DND-41 (cell line): ENCODE data around the gene IL1F10.

Source experiments
- EZH2 ChIP-seq: IDR thresholded peaks from 3 replicates; pipeline ENCODE4 v1.6.1; 2012; ENCODE audit warnings: borderline replicate concordance, low read depth, mild to moderate bottlenecking, moderate library complexity, low read length, inconsistent platforms; ENCODE audit not compliant: severe bottlenecking
- TF ChIP-seq, protein P1 (sequence below): IDR thresholded peaks from 2 replicates; pipeline ENCODE4 v1.5.1; 2012; ENCODE audit warnings: borderline replicate concordance, low read length, moderate library complexity, mild to moderate bottlenecking; ENCODE audit not compliant: poor library complexity, severe bottlenecking; ENCODE audit errors: extremely low read depth

- TF ChIP-seq, protein P1, sequence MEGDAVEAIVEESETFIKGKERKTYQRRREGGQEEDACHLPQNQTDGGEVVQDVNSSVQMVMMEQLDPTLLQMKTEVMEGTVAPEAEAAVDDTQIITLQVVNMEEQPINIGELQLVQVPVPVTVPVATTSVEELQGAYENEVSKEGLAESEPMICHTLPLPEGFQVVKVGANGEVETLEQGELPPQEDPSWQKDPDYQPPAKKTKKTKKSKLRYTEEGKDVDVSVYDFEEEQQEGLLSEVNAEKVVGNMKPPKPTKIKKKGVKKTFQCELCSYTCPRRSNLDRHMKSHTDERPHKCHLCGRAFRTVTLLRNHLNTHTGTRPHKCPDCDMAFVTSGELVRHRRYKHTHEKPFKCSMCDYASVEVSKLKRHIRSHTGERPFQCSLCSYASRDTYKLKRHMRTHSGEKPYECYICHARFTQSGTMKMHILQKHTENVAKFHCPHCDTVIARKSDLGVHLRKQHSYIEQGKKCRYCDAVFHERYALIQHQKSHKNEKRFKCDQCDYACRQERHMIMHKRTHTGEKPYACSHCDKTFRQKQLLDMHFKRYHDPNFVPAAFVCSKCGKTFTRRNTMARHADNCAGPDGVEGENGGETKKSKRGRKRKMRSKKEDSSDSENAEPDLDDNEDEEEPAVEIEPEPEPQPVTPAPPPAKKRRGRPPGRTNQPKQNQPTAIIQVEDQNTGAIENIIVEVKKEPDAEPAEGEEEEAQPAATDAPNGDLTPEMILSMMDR: no peak
- no peak for TF ChIP-seq EZH2
Measured at GRCh38 chr2:113053666-113054065, 14.1 kb upstream of the IL1F10 start.
